PC-9 (cell line): Measurements from ENCODE around the gene MRPL43. TPM values are rescaled to one million over a fixed set of nuclear protein-coding genes. Genes with fewer than 3 reads are reported as not detected.

ENCODE experiments used
- BruUV-seq: library from RNA; stranded (reverse); fragments of 400-500 nt; replicated peaks from 2 replicates; lab custom pipeline; 2021; lab: Mats Ljungman, UMichigan
- CTCF ChIA-PET: fragments of 300-600 bp; sonication (Branson Sonifier 250); formaldehyde crosslinking; loops from one replicate; lab custom pipeline; 2022; ENCODE audit warnings: antibody characterized with exemption; lab: Charles Lee
- POLR2A ChIA-PET: fragments of 300-600 bp; sonication (Branson Sonifier 250); formaldehyde crosslinking; loops from one replicate; lab custom pipeline; 2022; ENCODE audit warnings: antibody characterized with exemption; ENCODE audit not compliant: unreplicated experiment; lab: Charles Lee
- DNase-seq, 2 experiments: peaks; one replicate each; pipeline versions ENCODE4 v3.0.0 to v3.0.0-alpha.2; 2015 to 2022; ENCODE audit warnings: mixed read lengths in 1 of 2
- H2AFZ ChIP-seq: fragments of 200-600 bp; sonication (generic); 2 replicates; pipeline ENCODE4 v1.8.1; 2017; ENCODE audit warnings: antibody characterized with exemption
- H3F3A ChIP-seq: fragments of 200-600 bp; sonication (generic); 2 replicates; pipeline ENCODE4 v1.8.1; 2017; ENCODE audit warnings: antibody characterized with exemption, mild to moderate bottlenecking, low read depth; ENCODE audit not compliant: insufficient read depth
- H3K27ac ChIP-seq: fragments of 200-600 bp; sonication (generic); 2 replicates; pipeline ENCODE4 v1.6.1; 2016; ENCODE audit warnings: mixed run types
- H3K27me3 ChIP-seq: fragments of 200-600 bp; sonication (generic); 2 replicates; pipeline ENCODE4 v1.6.1; 2016; ENCODE audit warnings: low read depth, mixed run types; ENCODE audit not compliant: insufficient read depth
- H3K36me3 ChIP-seq: fragments of 200-600 bp; sonication (generic); 2 replicates; pipeline ENCODE4 v1.6.1; 2016; ENCODE audit warnings: low read depth, mixed run types
- H3K4me1 ChIP-seq: fragments of 200-600 bp; sonication (generic); replicated peaks from 2 replicates; pipeline ENCODE4 v1.6.1; 2016; ENCODE audit warnings: mixed run types; ENCODE audit not compliant: insufficient read depth
- H3K4me2 ChIP-seq: fragments of 200-600 bp; sonication (generic); 2 replicates; pipeline ENCODE4 v1.6.1; 2017; ENCODE audit warnings: mixed run types
- H3K4me3 ChIP-seq: fragments of 200-600 bp; sonication (generic); 2 replicates; pipeline ENCODE4 v1.6.1; 2016; ENCODE audit warnings: mixed run types
- H3K79me2 ChIP-seq: fragments of 200-600 bp; sonication (generic); 2 replicates; pipeline ENCODE4 v1.6.1; 2017; ENCODE audit warnings: low read depth, mixed run types
- H3K9me2 ChIP-seq: fragments of 200-600 bp; sonication (generic); 2 replicates; pipeline ENCODE4 v1.8.1; 2017; ENCODE audit warnings: mild to moderate bottlenecking; ENCODE audit not compliant: insufficient read depth
- H3K9me3 ChIP-seq: fragments of 200-600 bp; sonication (generic); 2 replicates; pipeline ENCODE4 v1.8.1; 2016; ENCODE audit warnings: low read depth; ENCODE audit not compliant: insufficient read depth
- H4K20me1 ChIP-seq: fragments of 200-600 bp; sonication (generic); 2 replicates; pipeline ENCODE4 v1.8.1; 2017; ENCODE audit not compliant: insufficient read depth
- EZH2 ChIP-seq: fragments of 200-600 bp; sonication (generic); IDR thresholded peaks from 2 replicates; pipeline ENCODE4 v1.8.0; 2017; ENCODE audit warnings: antibody characterized with exemption, low read depth
- intact Hi-C: fragments of 100-400 bp; cut with micrococcal nuclease; formaldehyde crosslinking; loops from one replicate; pipeline ENCODE4 v1.10.0; 2022; ENCODE audit not compliant: unreplicated experiment
- microRNA-seq: library from miRNA; unstranded; fragments of <30 nt; microRNA quantifications from one replicate; pipeline ENCODE4 v1.2.0, GENCODE V29; 2021; ENCODE audit warnings: borderline number of aligned reads, borderline replicate concordance
- total RNA-seq: library from RNA; stranded (reverse); gene quantifications from 2 replicates; pipeline ENCODE4 v1.2.3, GENCODE V29; 2021
- TF ChIP-seq, protein P1 (sequence below): fragments of 200-600 bp; sonication (generic); conservative IDR thresholded peaks from 2 replicates; pipeline ENCODE4 v1.6.1; 2017; ENCODE audit warnings: mixed run types, antibody characterized with exemption, mild to moderate bottlenecking, moderate library complexity

The MRPL43 gene
- total RNA-seq, 1 experiment from 2014 or later: 45.7 TPM

GRCh38 chr10:100942229-100942628 is 45.1 kb downstream of the MRPL43 start:
- no peaks in the 10 kb centered on the region for H3K79me2 ChIP-seq
- no peaks in the 10 kb centered on the region for H3F3A ChIP-seq
- no peaks in the 10 kb centered on the region for H4K20me1 ChIP-seq
- DNase-seq: no peak
- ChIA-PET POLR2A (interaction anchor here (0.7 kb wide), 1 partner anchor 49 kb away, joined by 4 read pairs; no protein-coding TSS in a partner anchor), CTCF (no interaction called here)
- H3K27ac ChIP-seq: no peak overlapping the region
- H3K9me3 ChIP-seq: no peaks in the 10 kb centered on the region
- H3K4me3 ChIP-seq: no peak overlapping the region
- H3K9me2 ChIP-seq: no peaks in the 10 kb centered on the region
- H3K36me3 ChIP-seq: peaks cover 4% of the 10 kb centered on the region; the same call in 1 of the 2 replicates
- H2AFZ ChIP-seq: no peak overlapping the region
- no peaks in the 10 kb centered on the region for H3K27me3 ChIP-seq
- no peak for TF ChIP-seq EZH2
- TF ChIP-seq, protein P1, sequence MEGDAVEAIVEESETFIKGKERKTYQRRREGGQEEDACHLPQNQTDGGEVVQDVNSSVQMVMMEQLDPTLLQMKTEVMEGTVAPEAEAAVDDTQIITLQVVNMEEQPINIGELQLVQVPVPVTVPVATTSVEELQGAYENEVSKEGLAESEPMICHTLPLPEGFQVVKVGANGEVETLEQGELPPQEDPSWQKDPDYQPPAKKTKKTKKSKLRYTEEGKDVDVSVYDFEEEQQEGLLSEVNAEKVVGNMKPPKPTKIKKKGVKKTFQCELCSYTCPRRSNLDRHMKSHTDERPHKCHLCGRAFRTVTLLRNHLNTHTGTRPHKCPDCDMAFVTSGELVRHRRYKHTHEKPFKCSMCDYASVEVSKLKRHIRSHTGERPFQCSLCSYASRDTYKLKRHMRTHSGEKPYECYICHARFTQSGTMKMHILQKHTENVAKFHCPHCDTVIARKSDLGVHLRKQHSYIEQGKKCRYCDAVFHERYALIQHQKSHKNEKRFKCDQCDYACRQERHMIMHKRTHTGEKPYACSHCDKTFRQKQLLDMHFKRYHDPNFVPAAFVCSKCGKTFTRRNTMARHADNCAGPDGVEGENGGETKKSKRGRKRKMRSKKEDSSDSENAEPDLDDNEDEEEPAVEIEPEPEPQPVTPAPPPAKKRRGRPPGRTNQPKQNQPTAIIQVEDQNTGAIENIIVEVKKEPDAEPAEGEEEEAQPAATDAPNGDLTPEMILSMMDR: no peak
- BruUV-seq: no TSS peak
- no peak overlapping the region for H3K4me2 ChIP-seq
- intact Hi-C loops: no loop called here
- no peaks in the 10 kb centered on the region for H3K4me1 ChIP-seq

GRCh38 chr10:100939763-100940344 is 47.4 kb downstream of the MRPL43 start:
- ChIA-PET POLR2A (no interaction called here), CTCF (no interaction called here)
- no peaks in the 10 kb centered on the region for H4K20me1 ChIP-seq
- BruUV-seq: no TSS peak
- no peaks in the 10 kb centered on the region for H3K27me3 ChIP-seq
- no peaks in the 10 kb centered on the region for H3K79me2 ChIP-seq
- no peaks in the 10 kb centered on the region for H3K9me3 ChIP-seq
- H3K36me3 ChIP-seq: peaks cover 4% of the 10 kb centered on the region; the same call in 1 of the 2 replicates
- no peak for DNase-seq
- H2AFZ ChIP-seq: no peak overlapping the region
- H3K9me2 ChIP-seq: no peaks in the 10 kb centered on the region
- H3K4me3 ChIP-seq: no peak overlapping the region
- intact Hi-C loops: no loop called here
- no peaks in the 10 kb centered on the region for H3F3A ChIP-seq
- no peak overlapping the region for H3K4me2 ChIP-seq
- TF ChIP-seq, protein P1: no peak
- no peak for TF ChIP-seq EZH2
- H3K27ac ChIP-seq: no peak overlapping the region
- no peaks in the 10 kb centered on the region for H3K4me1 ChIP-seq

Small RNAs within 50 kb of the gene (microRNA-seq; reads per million reads assigned to microRNA genes)
- not detected for gene MIR608

Other genes starting within 250 kb of the MRPL43 start
- not detected in 2 replicates for gene PAX2, start 241.9 kb downstream of the MRPL43 start, total RNA-seq
- 13.6 and 17.1 TPM in 2 replicates for gene SLF2, start 74.5 kb downstream of the MRPL43 start, total RNA-seq
- 0.70 and 0.83 TPM in 2 replicates for gene SEMA4G, start 18.0 kb downstream of the MRPL43 start, total RNA-seq
- gene TWNK, start within 50 bp of the MRPL43 start, total RNA-seq: 7.5 and 7.9 TPM in 2 replicates
- 32.5 and 39.5 TPM in 2 replicates for gene LZTS2, start 12.3 kb upstream of the MRPL43 start, total RNA-seq
- 2.3 and 2.8 TPM in 2 replicates for gene PDZD7, start 43.6 kb upstream of the MRPL43 start, total RNA-seq
- 30.6 and 35.2 TPM in 2 replicates for gene SFXN3, start 43.7 kb upstream of the MRPL43 start, total RNA-seq
- 19.7 and 21.2 TPM in 2 replicates for gene KAZALD1, start 74.5 kb upstream of the MRPL43 start, total RNA-seq
- not detected in 2 replicates for gene TLX1, start 143.8 kb upstream of the MRPL43 start, total RNA-seq
- gene LBX1, start 242.0 kb upstream of the MRPL43 start, total RNA-seq: not detected in 2 replicates